Pancreas (tissue), 10 donors: ENCODE measurements around the gene MYPOP. TPM values are rescaled to one million over a fixed set of nuclear protein-coding genes. Genes with fewer than 3 reads are reported as not detected.

Experiments
- ATAC-seq, 4 donors: fragments of 200-7000 bp; cut with Tn5 transposase; one replicate each; pipeline versions ENCODE4 v1.8.0 to v1.9.1; 2020; ENCODE audit warnings: mild to moderate bottlenecking in 4 of 4, moderate library complexity in 4 of 4
- DNase-seq, 6 donors: peaks; one replicate each; pipeline ENCODE4 v3.0.0-alpha.2; 2020
- FAIRE-seq: peaks from 2 replicates; lab custom pipeline; 2012; peaks lifted over from hg19 to GRCh38; lab: Jason Lieb, UNC
- H3K27ac ChIP-seq, 4 donors: fragments of 200-600 bp; sonication (generic); 1 replicate in 3 of 4; 2 replicates in 1 of 4; pipeline versions ENCODE4 v1.5.0 to v1.8.0; 2020
- H3K27me3 ChIP-seq, 4 donors: fragments of 200-600 bp; one replicate each; pipeline ENCODE4 v1.8.0; 2021
- H3K36me3 ChIP-seq, 3 donors: fragments of 200-600 bp; sonication (generic) in 1 of 3; one replicate each; pipeline versions ENCODE4 v1.5.0 to v1.8.0; 2020 to 2021
- H3K4me1 ChIP-seq, 3 donors: fragments of 200-600 bp; one replicate each; pipeline ENCODE4 v1.8.0; 2021
- H3K4me3 ChIP-seq, 4 donors: fragments of 200-600 bp; sonication (generic) in 2 of 4; one replicate each; pipeline versions ENCODE4 v1.5.0 to v1.8.0; 2020 to 2021
- H3K9me3 ChIP-seq, 4 donors: fragments of 200-600 bp; one replicate each; pipeline ENCODE4 v1.8.0; 2021
- WGBS, 2 donors: extraction: QIAGEN DNeasy Blood & Tissue Kit; methylation state at CpG; one replicate each; pipeline ENCODE4 v1.1.7; 2013; 5-methylcytosine and 5-hydroxymethylcytosine counted together
- intact Hi-C, 3 donors: fragments of 100-400 bp; cut with DNase I; formaldehyde crosslinking; loops; one replicate each; pipeline versions ENCODE4 v1.11.1 to v1.14.2; 2022
- polyA plus RNA-seq, 2 donors: library from polyadenylated mRNA; stranded (reverse); fragments of 200-250 nt; gene quantifications; one replicate each; pipeline ENCODE4 v1.2.3, GENCODE V29; 2013
- total RNA-seq, 6 donors: library from RNA; stranded (reverse); fragmentation: NEBNext Ultra II Directional in 4 of 6; extraction: Animal tissue kit (Norgen Biotek cat#: 25700) in 4 of 6; gene quantifications; one replicate each; pipeline versions ENCODE4 v1.2.1 to v1.2.4, GENCODE V29; 2021 to 2023
- TF ChIP-seq, protein P1 (sequence below), 4 donors: fragments of 200-600 bp; sonication (generic) in 3 of 4; IDR thresholded peaks; one replicate each; pipeline versions ENCODE4 v1.5.0 to v1.8.0; 2021; ENCODE audit warnings: antibody characterized with exemption in 4 of 4
- donor health status: healthy with polysubstance abuse.
- donor health status: DM: no; HTN: no; CAD: no; lungs with moderate emphysema.
- donor health status: DM: no; HTN: no; CAD: no.
- donor health status: control.
- donor health status: control.
- donor health status: Bipolar disorder and iron deficiency.
- donor health status: DM: yes; HTN: yes; CAD: no.
- donor health status: DM: no; HTN: no; CAD: no.
- donor health status: DM: no; HTN: no; CAD: no.
- donor health status: DM: yes; HTN: yes; CAD: no.

MYPOP gene
- total and polyA plus RNA-seq, 8 donors = 3.6 to 6.9 (median 4.7) TPM

GRCh38 chr19:45889210-45889885 is 13.1 kb downstream of the MYPOP start:
- no peak overlapping the region for H3K4me3 ChIP-seq
- peaks cover 0 to 12% (median 10%) of the 10 kb centered on the region in 3 donors for H3K4me1 ChIP-seq
- TF ChIP-seq, protein P1, sequence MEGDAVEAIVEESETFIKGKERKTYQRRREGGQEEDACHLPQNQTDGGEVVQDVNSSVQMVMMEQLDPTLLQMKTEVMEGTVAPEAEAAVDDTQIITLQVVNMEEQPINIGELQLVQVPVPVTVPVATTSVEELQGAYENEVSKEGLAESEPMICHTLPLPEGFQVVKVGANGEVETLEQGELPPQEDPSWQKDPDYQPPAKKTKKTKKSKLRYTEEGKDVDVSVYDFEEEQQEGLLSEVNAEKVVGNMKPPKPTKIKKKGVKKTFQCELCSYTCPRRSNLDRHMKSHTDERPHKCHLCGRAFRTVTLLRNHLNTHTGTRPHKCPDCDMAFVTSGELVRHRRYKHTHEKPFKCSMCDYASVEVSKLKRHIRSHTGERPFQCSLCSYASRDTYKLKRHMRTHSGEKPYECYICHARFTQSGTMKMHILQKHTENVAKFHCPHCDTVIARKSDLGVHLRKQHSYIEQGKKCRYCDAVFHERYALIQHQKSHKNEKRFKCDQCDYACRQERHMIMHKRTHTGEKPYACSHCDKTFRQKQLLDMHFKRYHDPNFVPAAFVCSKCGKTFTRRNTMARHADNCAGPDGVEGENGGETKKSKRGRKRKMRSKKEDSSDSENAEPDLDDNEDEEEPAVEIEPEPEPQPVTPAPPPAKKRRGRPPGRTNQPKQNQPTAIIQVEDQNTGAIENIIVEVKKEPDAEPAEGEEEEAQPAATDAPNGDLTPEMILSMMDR (IDR thresholded peaks at IDR 0.05) = no peak
- H3K27ac ChIP-seq = no peak overlapping the region
- no peaks in the 10 kb centered on the region for H3K9me3 ChIP-seq
- 62 to 65% methylated on average over 6 of the region's 6 CpGs for WGBS, 2 donors
- DNase-seq (no peak), ATAC-seq (no peak), FAIRE-seq (no peak)
- H3K36me3 ChIP-seq = no peaks in the 10 kb centered on the region
- intact Hi-C loops = no loop called here
- H3K27me3 ChIP-seq = no peaks in the 10 kb centered on the region

GRCh38 chr19:45887200-45887710 is 15.2 kb downstream of the MYPOP start:
- intact Hi-C loops = no loop called here
- Histone ChIP-seq H3K27me3 (no peaks in the 10 kb centered on the region), H3K27ac (peak overlapping the region; percentile 73 to 92 (median 86)), H3K4me3 (peak overlapping the region; percentile 72 to 83 (median 80)), H3K4me1 (peaks cover 0 to 17% (median 13%) of the 10 kb centered on the region in 3 donors), H3K36me3 (no peaks in the 10 kb centered on the region), H3K9me3 (no peaks in the 10 kb centered on the region)
- no peak for ATAC-seq
- WGBS, 2 donors = 27 to 30% methylated on average over 10 of the region's 10 CpGs
- FAIRE-seq = no peak
- TF ChIP-seq, protein P1 (IDR thresholded peaks at IDR 0.05) = no peak
- no peak for DNase-seq

DNA sequence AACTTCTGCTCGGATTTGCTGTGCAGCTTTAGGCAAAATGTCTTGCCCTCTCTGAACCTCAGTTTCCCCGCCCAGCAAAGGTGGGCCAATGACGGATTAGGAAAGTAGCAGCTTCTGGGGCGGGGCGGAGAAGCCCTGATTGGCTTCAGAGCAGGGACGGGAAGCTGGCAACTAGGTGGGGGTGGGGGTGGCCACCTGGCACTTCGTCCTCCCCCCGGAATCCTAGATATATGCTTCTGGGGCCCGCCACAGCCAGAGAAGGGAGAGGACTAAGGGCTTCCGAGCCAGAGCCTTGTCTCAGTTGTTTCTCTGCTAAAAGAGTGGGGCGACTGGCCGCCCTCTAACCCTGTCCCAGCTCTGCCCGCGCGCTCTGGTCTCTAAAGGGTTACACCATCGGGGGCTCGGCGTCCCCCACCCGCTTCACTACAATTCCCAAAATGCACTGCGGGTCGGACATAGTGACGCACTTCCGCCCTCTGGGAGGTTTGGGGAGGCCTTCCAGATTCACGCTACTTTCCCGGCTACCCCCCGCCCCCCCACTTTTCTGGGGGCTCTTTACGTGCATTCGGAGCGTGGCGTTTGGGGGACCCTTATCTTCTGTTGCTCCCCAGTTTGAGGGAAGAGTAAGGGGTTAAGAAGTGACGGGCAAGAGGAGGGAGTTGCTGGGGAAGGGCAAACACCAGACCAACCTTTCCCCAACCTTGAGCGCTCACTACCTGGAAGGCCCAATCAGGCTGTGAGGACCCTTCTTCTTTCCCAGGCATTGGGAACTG is 15.8 kb downstream of the MYPOP start:
- no peaks in the 10 kb centered on the region for H3K27me3 ChIP-seq
- TF ChIP-seq, protein P1 (IDR thresholded peaks at IDR 0.05) = no peak
- intact Hi-C loops = no loop called here
- peak overlapping the region; percentile 72 to 83 (median 80) for H3K4me3 ChIP-seq
- no peaks in the 10 kb centered on the region for H3K9me3 ChIP-seq
- H3K27ac ChIP-seq = peak overlapping the region; percentile 73 to 92 (median 86)
- H3K36me3 ChIP-seq = no peaks in the 10 kb centered on the region
- FAIRE-seq (no peak), DNase-seq (peak; percentile 90 to 96 (median 90)), ATAC-seq (peak; percentile 49 to 76 (median 62))
- H3K4me1 ChIP-seq = peaks cover under 1 to 20% (median 16%) of the 10 kb centered on the region in 3 donors
- WGBS, 2 donors = 0 to 1% methylated on average over 30 to 32 of the region's 32 CpGs

DNA sequence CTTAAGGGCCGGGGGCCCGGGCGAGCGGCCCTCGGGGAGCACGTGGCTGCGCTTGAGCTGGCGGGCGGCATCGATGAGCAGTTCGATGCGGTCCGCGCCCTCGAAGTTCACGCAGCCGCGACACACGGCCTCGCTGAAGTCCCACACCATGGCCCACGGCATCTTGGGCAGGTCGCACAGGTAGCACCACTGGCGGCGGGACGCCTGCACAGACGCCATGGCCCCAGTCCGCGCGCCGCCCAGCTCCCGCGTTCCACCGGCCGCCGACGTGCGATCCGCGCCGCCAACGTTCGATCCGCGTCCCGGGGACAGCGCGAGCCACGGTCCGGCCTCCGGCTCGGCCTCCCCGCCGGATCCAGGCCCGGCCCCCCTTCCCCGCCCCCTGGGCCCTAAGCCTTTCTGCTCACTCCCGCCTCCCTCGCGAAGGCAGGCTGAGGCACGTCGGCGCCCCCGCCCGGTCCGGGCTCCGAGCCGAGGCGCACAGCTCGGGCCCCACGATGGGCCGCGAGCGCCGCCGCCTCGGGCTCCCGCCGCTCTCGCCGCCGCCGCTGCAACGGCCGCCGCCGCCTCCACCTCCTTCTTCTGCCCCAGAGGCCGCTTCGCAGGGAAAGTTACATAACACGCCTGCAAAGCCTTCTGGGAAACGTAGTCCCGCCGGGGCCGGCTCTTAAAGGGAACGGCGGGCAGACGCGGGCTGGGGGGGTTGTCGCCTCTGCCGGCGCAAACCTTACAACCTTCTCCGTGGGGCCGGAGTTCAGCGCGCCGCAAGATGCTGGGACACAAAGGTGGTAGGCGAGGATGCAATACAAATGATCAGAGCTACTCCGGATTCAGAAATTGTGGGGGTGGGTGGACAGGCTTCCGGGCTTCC is 16.6 kb downstream of the MYPOP start, which contains the start of gene IRF2BP1:
Gene IRF2BP1 (minus strand): TSS at position 586 of the 871 bp plus-strand sequence. CDS start 367 bp downstream, at position 219.
- 1% methylated on average over 67 to 107 of the region's 107 CpGs for WGBS, 2 donors
- H3K36me3 ChIP-seq = no peaks in the 10 kb centered on the region
- peaks cover 9 to 28% (median 24%) of the 10 kb centered on the region in 3 donors for H3K4me1 ChIP-seq
- ATAC-seq = peak; percentile 46 to 63 (median 56)
- no peaks in the 10 kb centered on the region for H3K27me3 ChIP-seq
- peak; percentile 92 to 97 (median 93) for DNase-seq
- intact Hi-C loops = no loop called here
- TF ChIP-seq, protein P1 (IDR thresholded peaks at IDR 0.05) = no peak
- no peaks in the 10 kb centered on the region for H3K9me3 ChIP-seq
- H3K27ac ChIP-seq = peak within 1 kb of the TSS; percentile 73 to 92 (median 86)
- peak within 1 kb of the TSS; percentile 72 to 83 (median 80) for H3K4me3 ChIP-seq
- FAIRE-seq = no peak
